GM18505 (cell line): ENCODE measurements around the gene PPIE.

ENCODE experiments used
- ATAC-seq: cut with Tn5 transposase; IDR thresholded peaks from one replicate; pipeline ENCODE4 v1.9.1; 2021; ENCODE audit not compliant: unreplicated experiment
- POLR2A ChIP-seq: IDR thresholded peaks from 4 replicates; pipeline ENCODE4 v1.6.1; 2011; ENCODE audit warnings: borderline replicate concordance; ENCODE audit not compliant: insufficient read depth, insufficient read length; ENCODE audit errors: extremely low read depth

PPIE gene

DNA sequence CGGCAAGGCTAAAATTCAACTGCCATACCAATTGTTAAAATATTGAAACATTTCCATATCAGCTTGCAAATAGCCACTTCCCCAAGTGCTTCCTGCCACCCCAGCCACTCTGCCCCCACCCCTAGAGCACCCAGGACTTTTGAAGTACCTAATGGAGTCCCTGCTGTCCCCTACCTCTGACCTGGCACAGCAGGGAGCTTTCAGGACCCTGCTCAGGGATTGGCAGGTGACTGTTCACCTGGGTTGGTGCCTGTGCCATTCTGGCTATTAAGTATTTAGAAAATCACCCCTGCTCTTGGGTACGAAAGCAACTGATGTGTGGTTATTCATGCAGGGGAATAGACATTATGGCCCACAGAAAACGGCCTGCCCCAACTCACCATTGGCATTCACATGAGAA lies 38.3 kb upstream of the PPIE start:
- ATAC-seq = no peak
- no peak for TF ChIP-seq POLR2A

DNA sequence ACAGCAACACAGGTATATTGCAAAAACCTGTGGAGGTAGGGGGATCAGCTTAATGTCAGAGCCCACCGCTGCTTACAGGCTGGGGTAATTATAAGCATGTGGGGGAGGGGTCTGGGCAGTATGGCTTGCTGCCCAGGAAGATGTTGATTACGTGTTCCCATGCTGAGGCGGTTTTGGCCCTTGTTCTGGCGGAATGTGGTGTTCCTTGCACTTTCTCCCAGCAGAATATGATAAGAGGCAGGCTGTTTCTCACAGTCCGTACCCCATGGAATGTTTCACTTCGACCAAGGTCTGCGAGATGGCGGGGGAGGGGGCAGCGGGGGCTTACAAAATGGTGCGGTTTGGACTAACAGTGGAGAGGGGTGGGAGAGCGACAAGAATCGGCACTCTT lies 37.6 kb upstream of the PPIE start:
- no peak for TF ChIP-seq POLR2A
- ATAC-seq = no peak

DNA sequence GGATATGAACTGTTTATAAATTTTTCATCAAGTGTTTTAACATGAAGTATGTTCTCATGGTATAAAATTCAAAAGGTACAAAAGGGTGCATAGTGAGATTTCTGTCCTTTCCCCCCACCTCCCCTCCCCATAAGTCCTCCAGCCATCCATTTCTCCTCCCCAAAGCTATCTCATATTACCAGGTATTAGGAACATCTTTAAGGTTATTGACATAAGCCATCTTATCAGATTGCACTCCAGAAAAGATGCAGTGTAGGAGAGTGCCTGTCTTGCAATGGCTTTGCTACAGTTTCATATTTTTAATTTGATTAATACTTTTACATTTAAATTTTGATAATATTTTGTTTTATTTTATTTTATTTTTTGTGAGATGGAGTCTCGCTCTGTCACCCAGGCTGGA lies 33.9 kb upstream of the PPIE start:
- no peak for ATAC-seq
- no peak for TF ChIP-seq POLR2A

DNA sequence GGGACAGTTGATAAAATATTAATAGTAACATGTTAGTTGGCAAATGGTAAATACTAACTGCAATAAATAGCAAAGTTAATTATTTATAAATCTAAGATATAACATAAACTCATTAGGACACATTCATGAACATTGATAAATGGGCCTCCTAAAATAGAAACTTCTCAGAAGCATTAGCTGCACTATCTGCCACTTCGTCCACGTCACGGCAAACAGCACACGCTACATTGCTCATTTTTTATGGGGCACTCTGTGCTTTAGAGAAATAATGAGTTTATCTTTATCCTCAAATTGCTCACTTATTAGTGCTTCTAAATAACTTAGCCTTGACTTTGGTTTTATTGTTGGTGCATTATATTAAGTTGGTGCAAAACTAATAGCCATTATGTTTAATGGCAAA lies 31.2 kb upstream of the PPIE start:
- no peak for ATAC-seq
- TF ChIP-seq POLR2A = no peak

DNA sequence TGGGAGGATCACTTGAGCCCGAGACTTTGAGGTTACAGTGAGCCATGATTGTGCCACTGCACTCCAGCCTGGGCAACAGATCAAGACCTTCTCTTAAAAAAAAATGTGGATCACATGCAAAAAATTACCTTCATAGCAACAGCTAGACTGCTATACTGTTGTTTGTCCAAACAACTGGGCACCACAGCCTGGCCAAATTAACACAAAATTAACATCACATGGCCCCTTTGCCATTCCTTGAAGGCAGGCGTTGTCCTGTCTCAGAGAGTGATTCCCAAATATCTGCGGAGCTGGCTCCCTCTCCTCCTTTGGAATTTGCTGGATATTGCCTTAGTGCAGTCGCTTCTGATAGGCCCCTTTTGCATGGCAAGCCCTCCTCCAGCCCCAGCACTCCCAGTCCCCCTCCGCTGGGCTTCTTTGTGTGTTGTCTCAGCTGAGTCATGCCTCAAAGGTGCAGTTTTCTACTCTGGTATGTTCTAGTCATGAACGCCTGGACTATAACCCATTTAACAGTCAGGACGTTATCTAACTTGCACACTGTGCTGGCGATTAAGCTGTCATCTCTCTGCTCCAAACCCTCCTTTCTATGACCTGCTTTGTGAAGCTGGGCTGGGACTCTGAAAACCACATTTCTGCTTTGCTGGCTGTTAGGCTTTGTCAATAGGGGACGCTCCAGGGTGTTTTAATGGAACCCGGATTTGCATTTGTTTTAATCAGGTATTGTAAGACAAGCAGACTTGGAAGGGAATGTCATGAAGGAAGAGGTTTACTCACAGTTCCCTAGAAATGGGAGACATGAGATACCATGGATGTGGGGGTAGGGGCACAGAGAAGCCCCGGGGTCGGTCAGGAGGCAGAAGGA lies 27.3 kb upstream of the PPIE start:
- ATAC-seq = no peak
- TF ChIP-seq POLR2A = no peak

DNA sequence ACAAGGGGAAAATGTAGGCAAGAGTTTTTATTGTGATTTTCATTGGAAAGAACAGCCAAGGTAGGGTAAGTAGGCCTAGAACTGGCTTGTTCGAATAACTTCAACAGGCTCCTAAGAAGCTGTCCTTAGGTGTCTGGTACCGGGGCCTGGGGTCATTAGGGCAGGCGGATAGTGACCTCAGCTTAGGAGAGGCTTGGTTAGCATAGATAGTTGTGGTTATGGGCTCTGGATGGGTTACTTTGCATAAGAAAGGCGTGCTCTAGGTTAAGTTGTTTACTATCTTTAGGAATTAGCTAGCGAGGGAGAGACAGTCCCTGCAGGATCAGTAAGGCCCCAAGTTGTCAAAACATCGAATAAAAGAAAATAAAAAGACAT lies 26.7 kb upstream of the PPIE start:
- ATAC-seq = no peak
- TF ChIP-seq POLR2A = no peak

DNA sequence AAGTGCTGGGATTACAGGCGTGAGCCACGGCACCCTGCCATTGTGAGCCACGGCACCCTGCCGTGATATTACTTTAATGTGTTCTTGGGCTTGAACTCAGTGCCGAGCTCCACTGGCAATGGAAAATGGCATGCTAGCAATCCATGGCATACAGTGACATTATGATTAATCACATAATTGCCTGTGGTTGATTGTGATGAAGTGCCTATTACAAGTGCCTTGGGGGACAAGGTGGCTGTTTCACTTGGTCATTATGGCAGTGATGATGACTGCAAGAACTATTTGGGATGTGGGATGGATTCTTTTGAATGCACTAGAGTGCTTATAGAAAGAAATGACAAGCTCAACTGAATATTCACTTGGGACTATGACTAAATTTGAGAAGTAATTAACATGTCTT lies 25.1 kb upstream of the PPIE start:
- ATAC-seq = no peak
- no peak for TF ChIP-seq POLR2A

DNA sequence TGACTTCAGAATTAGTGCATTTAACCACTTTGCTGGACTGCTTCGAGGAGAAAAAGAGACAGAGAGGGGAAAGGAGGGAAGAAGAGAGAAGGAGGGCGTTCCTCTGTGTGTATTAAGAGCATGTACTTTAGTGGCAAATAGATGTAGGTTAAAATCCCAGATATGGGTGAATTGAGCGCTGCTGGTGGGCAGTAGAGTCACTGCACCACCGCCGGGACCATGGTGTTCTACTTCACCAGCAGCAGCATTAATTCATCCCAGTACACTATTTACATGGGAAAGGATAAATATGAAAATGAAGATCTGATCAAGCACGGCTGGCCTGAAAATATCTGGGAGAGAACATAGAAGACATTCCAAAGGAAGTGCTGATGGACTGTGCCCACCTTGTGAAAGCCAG lies 20.9 kb upstream of the PPIE start:
- no peak for TF ChIP-seq POLR2A

DNA sequence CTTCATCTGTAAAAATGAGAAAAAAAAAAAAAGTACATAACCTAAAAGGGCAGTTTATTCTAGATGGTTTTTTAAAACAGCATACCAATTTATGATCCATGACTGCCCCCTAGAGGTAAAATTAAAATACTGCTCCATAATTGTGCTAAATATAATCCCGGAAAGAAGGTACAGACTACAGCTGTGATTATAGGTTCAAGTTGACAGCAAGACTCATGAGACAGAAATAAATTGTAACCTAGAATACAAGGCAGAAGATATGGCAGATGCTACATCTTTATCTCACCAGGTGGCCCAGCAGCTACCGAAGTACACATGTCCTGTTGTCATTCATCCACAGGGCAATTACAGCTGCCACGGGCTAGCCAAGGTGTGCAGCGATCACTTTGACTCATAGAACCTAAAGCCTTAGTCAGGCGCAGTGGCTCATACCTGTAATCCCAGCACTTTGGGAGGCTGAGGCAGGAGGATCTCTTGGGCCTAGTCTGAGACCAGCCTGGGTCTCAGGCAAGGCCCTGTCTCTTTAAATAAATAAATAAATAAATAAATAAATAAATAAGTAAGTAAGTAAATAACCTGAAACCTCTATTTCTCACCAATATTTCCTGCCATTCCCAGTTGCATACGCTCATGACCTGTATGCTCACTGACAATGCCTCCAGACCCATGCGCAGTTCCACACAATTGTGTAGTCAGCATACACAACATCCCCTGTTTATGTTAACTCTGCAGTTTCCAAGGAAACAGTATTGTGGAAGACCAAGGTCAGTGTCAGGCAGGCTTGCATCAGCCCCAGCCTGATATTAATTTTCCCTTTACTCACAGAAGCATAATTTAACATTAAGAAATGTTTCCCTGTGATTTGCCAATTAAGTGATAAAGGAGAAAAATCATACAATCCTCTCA lies 18.3 kb upstream of the PPIE start:
- no peak for TF ChIP-seq POLR2A
- ATAC-seq = no peak

More for the DNA sequence above, 20.9 kb upstream of the PPIE start:
- ATAC-seq = no peak

DNA sequence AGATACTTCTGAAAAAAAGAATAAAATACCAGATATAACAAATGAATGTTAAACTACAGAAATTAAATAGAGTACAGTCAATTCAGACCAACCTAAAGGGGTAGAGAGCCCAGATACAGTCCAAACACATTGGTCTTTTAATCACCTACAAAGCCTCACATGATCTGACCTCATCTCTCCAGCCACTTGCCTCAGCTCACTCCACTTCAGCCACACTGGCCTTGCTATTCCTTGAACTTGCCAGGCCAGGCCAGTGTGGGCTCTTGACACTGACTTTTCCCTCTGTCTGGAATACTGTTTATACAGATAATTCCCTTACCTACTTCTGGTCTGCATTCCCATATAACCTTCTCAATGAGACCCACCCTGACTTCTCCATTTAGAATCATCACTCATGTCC lies 17.0 kb upstream of the PPIE start:
- no peak for TF ChIP-seq POLR2A
- no peak for ATAC-seq

DNA sequence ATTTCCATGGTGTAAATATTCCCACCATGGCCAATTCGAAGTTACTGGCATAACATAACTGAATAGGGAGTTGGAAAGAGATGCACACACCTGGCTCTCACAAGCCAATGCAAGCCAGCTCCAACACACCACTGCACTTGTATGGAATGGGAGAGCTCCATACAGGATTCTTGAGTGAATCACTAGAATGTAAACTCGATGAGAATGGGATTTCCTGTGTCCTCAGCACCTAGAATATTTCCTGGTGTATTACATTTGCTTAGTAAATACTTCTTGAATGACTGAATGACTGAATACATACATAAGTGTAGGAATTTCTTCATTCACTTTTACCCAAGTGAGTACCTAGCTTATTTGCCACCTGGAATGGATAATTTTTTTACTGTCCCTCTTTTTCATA lies 16.2 kb upstream of the PPIE start:
- no peak for TF ChIP-seq POLR2A
- ATAC-seq = no peak

DNA sequence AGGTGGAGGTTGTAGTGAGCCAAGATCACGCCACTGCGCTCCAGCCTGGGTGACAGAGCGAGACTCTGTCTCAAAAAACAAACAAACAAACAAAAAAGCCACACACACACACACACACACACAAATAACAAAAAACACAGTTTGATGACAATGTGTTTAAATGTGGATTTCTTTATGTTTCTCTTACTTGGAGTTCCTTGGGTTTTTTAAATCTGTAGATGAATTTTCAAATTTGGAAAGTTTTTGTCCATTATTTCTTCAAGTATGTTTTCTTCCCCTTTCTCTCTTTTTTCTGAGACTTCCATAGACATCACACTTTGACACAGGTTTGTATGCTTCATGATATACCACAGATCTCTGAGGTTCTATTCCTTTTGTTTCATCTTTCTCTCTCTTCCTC lies 12.1 kb upstream of the PPIE start:
- ATAC-seq = no peak
- no peak for TF ChIP-seq POLR2A

DNA sequence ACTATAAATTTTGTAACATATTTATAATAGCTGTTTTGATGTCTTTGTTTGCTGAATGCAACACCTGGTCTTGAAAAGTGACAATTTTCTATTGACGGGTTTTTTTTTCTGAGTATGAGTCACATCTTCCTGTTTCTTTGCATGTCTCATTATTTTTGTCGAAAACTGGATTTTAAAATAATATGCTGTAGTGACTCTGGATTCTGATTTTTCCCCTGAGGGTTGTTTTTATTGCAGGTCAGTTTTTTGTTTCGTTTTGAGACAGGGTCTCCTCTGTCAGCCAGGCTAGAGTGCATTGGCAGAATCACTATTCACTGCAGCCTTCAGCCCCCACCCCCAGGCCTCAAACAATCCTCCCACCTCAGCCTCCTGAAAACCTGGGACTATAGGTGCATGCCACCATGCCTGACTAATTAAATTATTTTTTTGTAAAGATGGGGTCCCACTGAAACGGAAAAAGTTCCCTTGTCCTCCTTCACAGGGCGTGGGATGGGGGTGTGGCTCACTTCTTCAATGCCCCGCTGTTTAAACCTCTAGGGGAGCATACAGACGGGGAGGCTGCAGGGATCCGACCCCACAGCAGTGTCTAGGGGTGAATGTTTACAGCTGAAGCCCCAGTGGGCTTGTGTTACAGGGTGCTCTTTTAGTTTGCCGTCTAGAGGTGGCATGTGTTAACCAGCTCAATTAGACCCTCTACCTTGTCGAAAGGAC lies 11.3 kb upstream of the PPIE start:
- ATAC-seq = no peak
- no peak for TF ChIP-seq POLR2A
